DMS153 treated with DMSO at 0.1 percent for 48 hours (cell line): ENCODE results near the gene CHAC1.

Source experiments
- DNase-seq: peaks from one replicate; lab custom pipeline; 2025; ENCODE audit not compliant: unreplicated experiment; lab: John Stamatoyannopoulos, UW

CHAC1 gene, protein sequence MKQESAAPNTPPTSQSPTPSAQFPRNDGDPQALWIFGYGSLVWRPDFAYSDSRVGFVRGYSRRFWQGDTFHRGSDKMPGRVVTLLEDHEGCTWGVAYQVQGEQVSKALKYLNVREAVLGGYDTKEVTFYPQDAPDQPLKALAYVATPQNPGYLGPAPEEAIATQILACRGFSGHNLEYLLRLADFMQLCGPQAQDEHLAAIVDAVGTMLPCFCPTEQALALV

DNA sequence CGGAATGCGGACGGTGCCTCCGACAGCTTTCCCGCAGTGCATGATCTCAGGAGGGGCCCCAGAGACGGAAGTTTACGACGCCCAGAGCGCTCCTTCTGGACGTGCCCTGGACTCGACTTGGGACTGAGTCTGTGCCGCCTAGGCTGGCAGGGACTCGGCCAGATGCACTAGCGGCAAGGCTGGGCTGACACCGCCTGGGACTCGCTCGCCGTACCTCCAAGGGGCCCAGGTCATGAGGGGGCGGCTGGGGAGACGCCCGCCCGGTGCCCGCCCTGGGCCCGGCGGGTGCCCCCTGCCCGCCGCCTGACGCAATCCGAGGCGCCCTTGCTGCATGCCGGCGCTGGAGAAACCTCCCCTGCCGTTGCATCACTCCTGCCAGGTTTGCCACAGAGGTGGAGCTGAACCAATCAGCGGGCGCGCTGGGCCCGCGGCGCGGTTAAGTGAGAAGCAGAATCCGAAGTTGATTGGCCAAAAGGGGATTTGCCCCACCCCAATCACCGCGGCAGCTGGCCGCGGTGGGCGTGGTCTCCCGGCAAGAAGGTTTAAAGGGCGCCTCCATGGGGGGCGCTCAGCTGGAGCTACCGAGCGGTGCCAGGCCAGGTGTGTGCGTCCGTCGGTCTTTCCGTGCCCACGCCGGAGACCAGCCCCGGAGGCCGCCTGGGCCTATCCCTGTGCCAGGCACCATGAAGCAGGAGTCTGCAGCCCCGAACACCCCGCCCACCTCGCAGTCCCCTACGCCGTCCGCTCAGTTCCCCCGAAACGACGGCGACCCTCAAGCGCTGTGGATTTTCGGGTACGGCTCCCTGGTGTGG is at the start of gene CHAC1:
CHAC1 (plus strand) TSS at position 571 of the 812 bp plus-strand sequence; CDS start at position 684, 113 bp downstream.
- peak; percentile 48 for DNase-seq

DNA sequence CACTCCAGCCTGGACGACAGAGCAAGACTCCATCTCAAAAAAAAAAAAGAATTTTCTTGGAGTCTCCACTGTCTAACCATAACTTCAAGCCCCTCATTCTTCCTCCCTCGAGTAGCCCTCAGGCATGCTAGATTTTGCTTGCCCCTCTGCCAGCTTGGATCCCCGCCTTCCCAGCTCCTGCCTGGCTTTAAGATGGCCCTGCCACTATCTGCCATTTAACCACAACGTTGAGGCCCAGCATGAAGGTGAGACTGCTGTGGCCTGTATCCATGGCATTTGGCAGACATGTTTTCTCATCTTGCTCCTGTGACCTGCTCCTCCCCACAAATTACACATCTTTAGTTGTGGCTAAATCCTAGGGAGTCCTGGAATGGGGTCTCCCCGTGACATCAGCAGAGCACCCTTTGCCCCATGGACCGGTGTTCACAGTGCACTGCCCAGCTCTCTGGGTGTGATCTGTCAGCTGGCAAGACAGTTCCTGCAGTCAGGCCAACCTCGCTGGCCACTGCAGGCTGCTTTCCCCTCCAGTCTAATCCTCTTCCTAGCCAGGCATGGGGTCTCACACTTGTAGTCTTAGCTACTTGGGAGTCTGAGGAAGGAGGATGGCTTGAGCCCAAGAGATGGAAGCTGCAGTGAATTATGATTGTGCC is 48.6 kb upstream of the CHAC1 start:
- no peak for DNase-seq

DNA sequence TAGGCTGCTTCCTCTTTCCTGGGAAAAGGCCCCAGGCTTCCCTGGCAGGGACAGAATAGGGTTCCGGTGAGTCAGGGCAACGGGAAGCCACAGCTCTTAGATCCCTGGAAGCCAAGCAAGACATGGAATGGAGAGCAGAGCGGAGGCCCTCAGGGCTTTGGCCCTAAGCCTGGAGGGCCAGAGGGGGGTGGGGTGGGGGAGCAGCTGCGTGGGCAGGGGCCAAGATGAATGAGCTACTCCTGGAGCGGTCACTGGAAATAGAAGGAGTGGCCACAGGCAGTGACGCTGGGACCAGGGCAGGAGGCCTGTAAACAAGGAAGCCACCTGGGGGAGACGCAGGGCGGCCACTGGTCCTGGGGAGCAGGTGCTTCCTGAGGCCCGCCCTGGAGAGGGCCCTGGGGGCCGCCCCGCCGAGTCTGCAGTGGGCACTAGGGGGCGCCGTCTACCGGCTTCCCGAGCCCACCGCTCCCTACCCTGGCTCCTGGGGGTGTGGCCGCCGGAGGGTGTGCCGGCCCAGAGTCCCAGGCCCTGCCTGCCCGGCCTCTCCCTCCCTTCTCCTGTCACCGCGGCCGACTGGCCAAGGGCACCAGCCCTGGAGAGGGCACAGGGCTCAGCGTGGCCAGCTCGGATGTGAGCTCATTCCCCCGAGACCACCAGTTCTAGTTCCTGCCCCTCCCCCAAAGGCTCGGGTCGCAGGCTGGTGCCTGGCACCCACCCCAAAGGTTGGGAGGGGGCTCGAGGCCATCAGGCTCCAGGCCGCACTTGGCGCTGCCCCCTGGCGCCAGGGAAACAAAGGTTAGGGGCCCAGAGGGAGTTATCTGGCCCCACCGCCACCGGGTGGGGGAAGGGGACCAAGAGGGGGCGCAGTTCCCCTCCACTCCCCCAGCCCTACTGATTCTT is 46.9 kb upstream of the CHAC1 start:
- DNase-seq, result peak; percentile 46

DNA sequence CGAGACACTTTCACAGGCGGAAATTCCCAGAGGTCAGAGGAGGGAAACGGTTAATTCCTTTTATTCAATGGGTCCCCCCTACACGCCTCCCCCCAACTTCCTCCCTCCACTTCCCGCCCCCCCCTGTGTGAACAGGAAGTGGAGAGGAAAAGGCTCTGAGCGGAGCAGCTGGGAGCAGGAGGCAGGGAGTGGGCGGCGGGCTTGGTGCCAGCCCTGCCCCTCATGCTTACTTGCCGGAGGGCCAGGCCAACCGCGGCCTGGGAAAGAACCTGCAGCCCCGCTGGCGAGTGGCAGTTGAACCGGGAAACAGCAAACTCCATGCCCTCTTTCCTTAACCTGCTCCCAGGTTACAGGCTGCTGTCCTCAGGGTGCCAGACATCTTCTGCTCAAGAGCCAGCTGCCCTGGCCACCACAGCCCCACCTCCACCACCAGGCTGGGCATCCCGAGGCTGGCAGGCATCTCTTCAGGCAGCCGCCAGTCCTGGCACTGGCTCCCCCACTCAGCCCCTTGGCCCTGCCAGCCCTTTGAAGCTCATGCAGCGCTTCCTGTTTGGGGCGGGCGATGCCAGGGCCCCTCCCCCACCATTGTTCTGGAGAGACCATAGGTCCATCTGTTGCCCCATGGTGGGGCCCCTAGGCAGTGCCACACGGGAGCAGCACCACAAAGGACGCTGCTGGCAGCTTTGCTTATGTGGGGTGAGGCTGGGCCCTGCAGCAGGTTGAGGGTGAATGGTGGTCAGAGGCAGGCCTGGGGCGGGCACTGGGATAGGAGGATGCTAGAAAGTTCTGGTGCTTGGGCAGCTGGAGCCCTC is 46.1 kb upstream of the CHAC1 start:
- no peak for DNase-seq

DNA sequence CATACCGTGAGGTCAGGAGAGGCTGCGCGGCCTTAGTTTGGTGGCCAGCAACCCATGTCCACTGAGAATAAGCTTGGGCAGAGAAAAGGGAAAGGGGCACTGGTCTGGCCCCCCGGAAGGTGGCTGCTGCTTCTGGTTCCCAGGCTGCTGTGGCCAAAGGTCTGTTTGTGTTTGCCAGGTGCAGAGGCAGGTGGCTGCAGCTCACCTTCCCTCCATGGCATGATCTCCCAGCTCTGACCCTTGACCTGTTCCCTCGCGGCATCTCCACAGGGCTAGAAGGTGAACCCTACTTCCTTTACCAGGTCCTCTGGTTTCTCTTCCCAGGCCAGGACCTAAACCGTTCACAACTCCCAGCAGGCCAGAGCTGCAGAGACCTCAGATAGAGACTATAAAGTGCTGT is 45.2 kb upstream of the CHAC1 start:
- DNase-seq, result no peak

DNA sequence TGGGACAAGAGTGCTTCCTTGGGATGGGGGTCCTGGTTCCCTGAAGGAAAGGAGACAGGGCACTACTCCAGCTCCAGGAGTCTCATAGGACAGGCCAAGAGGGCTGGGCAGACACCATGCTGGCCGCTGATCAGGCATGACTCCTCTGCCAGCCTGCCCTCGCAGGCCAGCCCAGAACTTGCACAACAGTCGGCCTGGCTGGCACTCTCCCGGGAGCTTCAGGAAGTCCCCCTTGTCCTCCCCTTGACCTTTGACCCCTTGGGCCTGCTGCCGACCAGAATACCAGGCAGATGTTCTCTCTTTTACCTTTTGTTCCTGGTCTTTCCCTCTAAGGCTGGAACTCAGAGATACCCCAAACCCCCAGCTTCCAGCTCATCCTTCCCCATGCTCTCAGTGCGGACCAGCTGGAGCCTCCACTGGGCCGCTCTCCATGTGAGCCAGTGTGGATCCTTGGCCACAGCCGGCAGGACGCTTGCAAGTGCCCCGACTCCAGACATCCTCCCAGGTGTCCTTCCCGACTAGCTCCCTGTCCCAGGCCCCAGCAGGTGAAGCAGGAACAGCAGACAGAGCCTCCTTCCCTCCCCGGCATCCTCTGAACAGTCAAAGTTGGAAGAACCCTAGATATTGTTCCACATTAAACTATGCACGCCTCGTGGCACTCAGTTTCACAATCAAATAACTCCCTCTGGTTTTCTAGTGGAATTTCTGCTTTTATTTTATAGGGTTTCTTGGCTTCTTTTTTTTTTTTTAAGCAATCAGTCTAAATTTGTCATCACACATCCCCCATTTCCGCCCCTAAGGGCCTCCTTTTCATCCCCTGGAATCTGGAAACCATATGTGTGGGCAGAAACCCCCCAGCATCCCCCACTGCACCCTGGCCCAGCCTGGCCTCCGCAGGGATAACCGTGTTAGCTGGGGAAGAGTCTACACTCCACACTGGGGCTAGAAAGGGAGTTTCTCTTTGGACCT is 43.3 kb upstream of the CHAC1 start:
- DNase-seq, result no peak

DNA sequence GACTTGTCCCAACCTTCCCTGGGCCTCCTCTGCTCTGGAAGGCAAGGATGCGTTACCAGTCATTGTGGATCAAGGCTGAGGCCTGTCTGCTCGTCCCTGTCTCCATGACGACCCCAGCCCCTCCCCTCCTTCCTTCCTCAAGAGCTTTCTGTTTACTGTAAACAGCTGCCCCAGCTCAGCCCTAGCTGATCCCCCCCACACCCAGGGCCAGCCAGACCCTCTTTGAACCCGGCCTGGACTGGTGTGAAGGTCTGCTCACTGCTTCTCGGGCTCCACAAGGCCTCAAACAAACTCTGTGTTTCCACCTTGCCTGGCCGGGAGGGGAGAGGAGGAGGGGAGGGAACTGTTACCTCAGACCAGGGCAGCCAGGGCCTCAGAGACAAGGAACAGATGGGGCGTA is 42.1 kb upstream of the CHAC1 start:
- DNase-seq, result no peak

DNA sequence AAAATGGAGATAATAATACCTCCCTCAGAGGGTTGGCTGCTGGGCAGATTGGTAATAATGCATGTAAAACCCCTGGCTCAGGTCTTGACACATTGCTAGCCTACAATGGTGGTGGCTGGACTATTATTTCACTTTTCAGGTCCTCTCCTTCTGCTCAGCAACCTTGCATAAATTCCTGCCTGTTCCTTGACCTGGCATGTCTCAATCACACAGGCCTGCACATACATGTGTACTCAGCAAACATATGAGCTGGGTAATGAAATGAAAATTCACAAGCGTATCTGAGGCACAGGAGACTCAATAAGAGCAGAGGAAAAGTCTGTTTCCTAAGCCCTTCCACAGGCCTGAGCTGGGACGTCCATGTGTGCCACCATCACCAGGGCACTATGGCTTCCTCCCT is 41.6 kb upstream of the CHAC1 start:
- DNase-seq, result no peak

DNA sequence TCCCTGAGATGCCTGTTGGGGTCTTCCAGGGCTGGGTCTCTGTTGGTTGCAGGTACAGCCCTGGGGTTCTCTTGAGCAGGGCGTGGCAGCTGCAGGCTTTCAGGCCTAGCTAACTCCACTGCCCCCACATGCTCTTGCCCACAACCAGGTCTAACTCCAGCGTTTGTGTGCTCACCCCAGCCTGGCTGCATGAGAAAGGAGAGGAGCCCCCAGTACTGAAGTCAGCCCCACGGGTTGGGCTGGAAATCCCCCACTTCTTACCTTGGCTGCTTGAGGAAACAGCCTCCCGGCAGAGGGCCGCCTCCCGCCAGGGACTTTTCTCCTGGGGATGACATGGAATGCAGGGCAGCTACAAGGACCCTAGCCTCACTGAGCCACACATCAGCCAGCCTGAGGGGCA is 40.8 kb upstream of the CHAC1 start:
- no peak for DNase-seq

DNA sequence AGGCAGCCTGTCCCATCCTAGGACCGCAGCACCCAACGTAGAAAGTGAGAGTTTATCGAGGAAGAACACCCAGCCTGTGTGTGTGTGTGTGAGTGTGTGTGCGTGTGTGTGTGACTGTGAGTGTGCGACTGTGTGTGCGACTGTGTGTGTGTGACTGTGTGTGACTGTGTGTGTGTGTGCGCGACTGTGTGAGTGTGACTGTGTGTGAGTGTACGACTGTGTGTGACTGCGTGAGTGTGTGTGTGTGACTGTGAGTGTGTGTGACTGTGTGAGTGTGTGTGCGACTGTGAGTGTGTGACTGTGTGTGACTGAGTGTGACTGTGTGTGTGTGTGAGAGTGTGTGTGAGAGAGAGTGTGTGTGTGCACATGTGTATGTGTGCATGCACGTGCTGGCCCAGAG is 39.3 kb upstream of the CHAC1 start:
- DNase-seq, result no peak

DNA sequence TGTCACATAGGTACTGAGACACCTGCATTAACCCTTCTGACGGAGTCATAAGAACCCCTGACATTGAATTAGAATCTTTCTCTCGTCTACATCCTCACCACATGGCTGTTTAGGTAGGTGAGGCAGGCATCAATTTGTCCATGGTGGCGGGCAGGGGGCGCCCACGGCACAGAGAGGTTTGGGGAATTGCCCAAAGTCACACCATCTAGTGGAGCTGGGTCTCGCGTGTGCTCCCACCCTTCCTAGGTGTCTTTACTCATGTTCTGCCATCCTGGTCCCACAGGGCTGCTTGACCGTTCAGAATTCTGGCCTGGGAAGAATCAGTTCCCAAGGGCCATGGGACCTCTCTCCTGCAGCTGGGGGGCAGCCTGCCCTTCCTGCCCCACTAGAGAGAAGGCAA is 38.8 kb upstream of the CHAC1 start:
- DNase-seq, result no peak

DNA sequence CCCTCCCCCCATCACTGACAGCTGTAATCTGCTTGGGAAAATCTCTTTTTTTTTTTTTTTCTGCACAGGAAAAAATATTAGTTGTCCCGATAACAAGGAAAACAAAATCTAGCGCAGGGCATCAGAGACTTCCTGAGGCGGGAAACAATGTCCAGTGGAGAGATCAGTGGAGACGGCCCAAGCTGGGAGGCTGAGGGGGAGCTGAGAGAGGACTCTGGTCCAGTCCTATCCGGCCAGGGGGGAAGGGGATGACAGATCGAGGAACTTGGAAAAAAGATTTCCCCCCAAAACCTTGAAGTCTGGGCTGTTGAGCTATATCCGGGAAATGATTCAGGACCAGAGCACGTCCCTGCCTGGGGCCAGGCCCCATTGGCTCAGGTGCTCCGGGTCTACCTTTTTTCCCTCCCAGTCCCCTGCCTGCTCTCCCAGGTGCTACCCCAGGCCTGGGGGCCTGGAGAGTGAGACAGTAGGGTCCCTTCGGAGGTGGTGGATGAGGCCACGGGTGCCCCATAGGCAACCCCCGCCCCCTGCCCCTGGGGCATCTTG is 38.1 kb upstream of the CHAC1 start:
- no peak for DNase-seq

DNA sequence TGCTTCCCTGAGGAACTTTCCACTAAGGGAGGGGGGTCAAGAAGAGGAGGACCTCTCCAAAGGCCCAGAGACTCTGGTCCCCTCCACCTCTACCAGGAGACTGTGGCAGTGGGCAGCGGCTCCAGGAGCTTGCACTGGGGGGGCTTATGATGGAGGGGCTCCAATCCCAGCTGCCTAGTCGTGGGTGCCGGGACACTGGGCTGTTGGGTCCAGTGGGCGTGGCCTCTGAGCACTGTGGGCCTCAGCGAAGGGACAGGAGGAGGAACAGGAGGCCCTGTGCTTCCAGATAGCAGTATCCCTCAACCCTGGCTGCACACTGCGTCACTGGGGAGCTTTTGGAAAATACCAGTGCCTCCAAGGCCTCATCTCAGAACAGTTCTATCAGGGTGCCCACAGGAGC is 37.6 kb upstream of the CHAC1 start:
- DNase-seq, result no peak

DNA sequence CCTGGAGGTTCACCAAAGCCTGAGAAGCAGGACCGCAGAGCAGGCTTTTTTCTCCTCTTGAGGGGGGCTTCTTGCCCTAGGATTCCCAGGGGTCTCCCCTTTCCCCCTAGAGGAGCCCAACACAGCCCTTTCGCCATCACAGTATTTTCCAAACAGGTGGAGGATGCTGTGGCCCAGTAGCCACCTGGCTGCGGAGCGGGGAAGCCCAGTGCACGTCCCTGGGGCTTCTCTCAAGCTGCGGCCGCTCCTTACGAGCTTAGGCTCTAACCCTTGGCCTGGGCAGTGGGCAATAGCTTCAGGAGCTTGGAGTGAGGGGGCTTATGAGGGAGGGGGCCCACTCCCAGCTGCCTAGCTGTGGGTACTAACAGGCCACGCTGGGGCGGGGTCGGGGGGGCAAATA is 35.7 kb upstream of the CHAC1 start:
- no peak for DNase-seq

DNA sequence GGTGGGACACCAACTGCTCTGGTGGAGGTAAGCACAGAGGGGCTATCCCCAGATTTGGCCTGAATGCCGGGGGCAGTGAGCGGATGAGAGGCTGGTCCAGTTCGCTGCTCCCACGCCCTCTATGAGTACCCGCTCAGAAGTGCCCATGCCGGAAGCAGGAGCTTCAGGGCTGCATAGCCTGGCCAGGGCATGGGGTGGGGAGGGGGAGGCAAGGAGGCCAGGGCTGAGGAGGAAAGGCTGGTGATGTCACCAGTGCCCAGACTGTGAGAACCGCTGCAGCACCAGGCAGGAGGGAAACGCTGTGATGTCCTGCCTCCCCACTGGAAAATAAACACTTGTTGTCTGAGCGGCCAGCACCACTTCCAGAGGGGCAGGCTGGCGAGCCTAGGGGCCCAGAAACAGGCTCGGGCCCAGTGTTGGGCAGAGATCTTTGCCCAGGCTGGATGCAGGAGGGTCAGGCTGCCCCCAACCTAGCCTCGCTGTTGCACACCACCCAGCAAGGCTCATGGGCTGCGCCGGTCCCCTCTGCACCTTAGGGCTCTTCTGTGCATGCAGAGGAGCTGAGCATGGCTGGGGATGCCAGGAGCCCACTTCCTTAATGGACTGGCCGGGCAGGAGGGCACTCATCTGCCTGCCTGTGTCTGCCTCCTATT is 35.0 kb upstream of the CHAC1 start:
- no peak for DNase-seq

DNA sequence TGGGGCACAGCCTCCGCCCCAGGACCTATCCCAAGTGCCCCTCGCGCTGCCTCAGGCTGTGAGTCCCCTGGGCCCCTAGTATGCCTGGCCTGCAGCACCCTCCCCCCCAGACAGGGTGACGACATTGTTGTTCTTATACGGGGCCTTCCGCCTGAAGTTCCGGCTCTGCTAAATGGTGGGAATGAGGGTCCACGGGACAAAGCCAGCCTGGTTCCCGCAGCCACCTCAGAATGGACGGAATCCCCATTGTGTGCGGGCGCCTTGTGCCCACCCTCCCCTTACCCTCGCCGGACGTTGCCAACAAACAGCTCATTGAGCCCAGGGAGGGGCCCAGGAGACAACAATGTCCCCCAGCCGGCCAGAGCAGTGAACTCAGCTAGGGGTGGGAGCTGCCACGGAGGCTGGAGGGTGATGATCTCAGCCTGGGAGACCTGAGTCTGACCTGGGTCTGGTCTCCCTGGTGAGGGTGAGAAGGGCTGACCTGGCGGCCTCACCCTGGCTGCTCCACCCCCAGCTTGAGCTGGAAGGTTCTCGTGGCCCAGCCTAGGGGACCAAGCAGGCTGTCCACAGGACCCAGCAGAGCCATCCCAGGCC is 34.4 kb upstream of the CHAC1 start:
- DNase-seq, result no peak

DNA sequence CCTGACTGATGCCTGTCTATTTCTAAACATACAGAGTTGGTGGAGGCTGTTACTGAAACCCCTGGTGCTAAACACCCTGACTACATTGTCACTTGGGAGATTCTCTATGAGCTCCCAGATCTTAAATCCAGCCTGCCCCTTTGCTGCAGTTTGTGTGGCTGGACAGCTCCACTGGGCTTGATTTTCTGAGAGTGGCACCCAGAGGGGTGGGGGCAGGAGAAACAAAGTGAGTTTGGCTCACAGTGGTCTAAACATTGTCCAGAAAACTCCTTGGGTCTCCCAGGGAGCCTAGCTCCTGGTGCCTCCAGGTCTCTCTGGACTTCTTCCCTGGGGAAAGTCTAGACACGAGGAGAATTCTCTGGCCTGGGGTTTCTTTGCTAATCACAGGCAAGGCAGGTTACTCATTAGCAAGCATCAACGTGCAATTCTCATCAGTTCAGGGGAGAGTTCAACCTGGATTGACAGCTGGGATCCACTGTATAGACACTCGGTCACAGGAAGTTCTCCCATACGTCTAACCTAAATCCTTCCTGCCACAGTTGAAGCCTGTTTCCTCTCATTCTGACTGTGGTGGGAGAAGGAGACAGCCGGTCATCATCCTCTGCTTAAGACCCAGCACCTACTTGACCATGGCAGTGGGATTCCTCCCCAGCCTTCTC is 31.2 kb upstream of the CHAC1 start:
- DNase-seq, result no peak

DNA sequence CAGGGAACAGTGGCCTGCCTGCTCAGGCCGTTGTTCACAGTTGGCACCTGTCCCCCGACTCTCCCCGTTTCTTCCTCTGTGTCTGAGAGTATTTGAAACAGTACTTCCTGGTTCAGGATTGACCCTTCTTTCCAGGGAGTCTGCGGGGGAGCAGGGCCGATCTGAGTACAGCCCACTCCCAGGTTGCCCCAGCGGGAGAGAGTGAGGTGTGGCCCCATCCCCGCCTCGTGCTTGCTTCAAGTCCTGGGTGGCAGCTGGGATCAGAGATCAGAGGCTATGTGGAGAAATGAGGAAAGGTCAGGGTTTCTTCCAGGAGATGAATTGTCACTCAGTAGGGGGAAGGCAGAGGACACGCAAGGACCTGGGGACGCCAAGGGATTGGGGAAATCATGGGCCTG is 30.7 kb upstream of the CHAC1 start:
- DNase-seq, result no peak
